ENCODE results near the gene PHC1.

DNA sequence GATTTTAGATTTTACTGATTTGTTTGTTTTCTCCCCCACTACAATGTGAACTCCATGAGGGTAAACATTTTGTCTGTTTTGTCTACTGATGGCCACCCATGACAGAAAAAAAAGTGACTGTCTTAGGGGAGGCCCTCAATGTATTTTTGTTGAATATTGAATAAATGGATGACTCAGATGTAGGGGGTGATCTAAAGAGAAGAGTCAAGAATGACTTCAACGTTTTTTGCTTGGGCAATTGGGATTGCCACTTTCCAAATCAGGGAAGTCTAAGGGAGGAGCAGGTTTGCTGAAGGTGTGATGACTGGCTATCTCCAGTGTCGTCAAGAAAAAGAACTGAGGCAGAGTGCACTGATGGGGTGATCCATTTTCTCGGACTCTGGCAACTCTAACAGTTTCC is 10.7 kb upstream of the PHC1 start:
- TF ChIP-seq, protein P1, sequence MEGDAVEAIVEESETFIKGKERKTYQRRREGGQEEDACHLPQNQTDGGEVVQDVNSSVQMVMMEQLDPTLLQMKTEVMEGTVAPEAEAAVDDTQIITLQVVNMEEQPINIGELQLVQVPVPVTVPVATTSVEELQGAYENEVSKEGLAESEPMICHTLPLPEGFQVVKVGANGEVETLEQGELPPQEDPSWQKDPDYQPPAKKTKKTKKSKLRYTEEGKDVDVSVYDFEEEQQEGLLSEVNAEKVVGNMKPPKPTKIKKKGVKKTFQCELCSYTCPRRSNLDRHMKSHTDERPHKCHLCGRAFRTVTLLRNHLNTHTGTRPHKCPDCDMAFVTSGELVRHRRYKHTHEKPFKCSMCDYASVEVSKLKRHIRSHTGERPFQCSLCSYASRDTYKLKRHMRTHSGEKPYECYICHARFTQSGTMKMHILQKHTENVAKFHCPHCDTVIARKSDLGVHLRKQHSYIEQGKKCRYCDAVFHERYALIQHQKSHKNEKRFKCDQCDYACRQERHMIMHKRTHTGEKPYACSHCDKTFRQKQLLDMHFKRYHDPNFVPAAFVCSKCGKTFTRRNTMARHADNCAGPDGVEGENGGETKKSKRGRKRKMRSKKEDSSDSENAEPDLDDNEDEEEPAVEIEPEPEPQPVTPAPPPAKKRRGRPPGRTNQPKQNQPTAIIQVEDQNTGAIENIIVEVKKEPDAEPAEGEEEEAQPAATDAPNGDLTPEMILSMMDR (conservative IDR thresholded peaks at IDR 0.05; ENCODE audit: low read length), result no peak
- TF ChIP-seq EZH2phosphoT487 (IDR thresholded peaks at IDR 0.05; ENCODE audit: borderline replicate concordance, low read depth, low read length), result no peak
